NCI-H2171 (cell line): ENCODE measurements around the gene ALOX5.

Experiments
- DNase-seq: peaks from one replicate; lab custom pipeline; 2025; lab: John Stamatoyannopoulos, UW

ALOX5 gene

GRCh38 chr10:45424668-45425404, 50.8 kb downstream of the ALOX5 start:
- DNase-seq = no peak

GRCh38 chr10:45425621-45426563, 51.9 kb downstream of the ALOX5 start:
- no peak for DNase-seq

GRCh38 chr10:45427262-45427969, 53.4 kb downstream of the ALOX5 start:
- DNase-seq = no peak

GRCh38 chr10:45427970-45428366, 54.0 kb downstream of the ALOX5 start:
- no peak for DNase-seq

- DNase-seq = no peak
These were observed 54.8 kb downstream of the ALOX5 start for GRCh38 chr10:45428611-45429510.

GRCh38 chr10:45429790-45430189, 55.8 kb downstream of the ALOX5 start:
- DNase-seq = no peak

- no peak for DNase-seq
These were observed 58.1 kb downstream of the ALOX5 start for GRCh38 chr10:45432113-45432512.

GRCh38 chr10:45432700-45433472, 58.9 kb downstream of the ALOX5 start:
- DNase-seq = no peak

- no peak for DNase-seq
These were observed 59.9 kb downstream of the ALOX5 start for GRCh38 chr10:45433716-45434469.

- no peak for DNase-seq
These were observed 63.8 kb downstream of the ALOX5 start for GRCh38 chr10:45437587-45438465.

- DNase-seq = no peak
These were observed 64.6 kb downstream of the ALOX5 start for GRCh38 chr10:45438466-45439090.

- no peak for DNase-seq
These were observed 65.3 kb downstream of the ALOX5 start for GRCh38 chr10:45439365-45439764.

GRCh38 chr10:45439873-45440272, 65.9 kb downstream of the ALOX5 start:
- DNase-seq = no peak

GRCh38 chr10:45440511-45441062, 66.6 kb downstream of the ALOX5 start:
- DNase-seq = no peak

- DNase-seq = no peak
These were observed 67.5 kb downstream of the ALOX5 start for GRCh38 chr10:45441239-45442190.

GRCh38 chr10:45442251-45442650, 68.2 kb downstream of the ALOX5 start:
- DNase-seq = no peak

GRCh38 chr10:45442662-45443061, 68.6 kb downstream of the ALOX5 start:
- DNase-seq = no peak
